Omental fat pad (tissue), 4 donors: ENCODE data around the gene SNRNP25. TPM values are rescaled to one million over a fixed set of nuclear protein-coding genes. Genes with fewer than 3 reads are reported as not detected.
A peak's percentile ranks its signal among the peaks of the same experiment; 100 is the strongest.

Experiments used
- ATAC-seq: fragments of 150-250 bp; one replicate; pipeline ENCODE4 v1.9.1; 2016; ENCODE audit warnings: mild to moderate bottlenecking, moderate library complexity; ENCODE audit not compliant: low FRiP score
- DNase-seq: peaks from one replicate; pipeline ENCODE4 v3.0.0-alpha.2; 2019; ENCODE audit warnings: low spot score
- total RNA-seq, 4 donors: library from RNA; depleted of rRNA; stranded (reverse); fragments of >200 nt; gene quantifications; one replicate each; pipeline ENCODE4 v1.1.0, GENCODE V29; 2016
- TF ChIP-seq, protein P1 (sequence below), 3 donors: fragments of 450-650 bp; IDR thresholded peaks; one replicate each; pipeline ENCODE4 v1.5.1; 2016 to 2017; ENCODE audit warnings: antibody characterized with exemption in 3 of 3, mild to moderate bottlenecking in 3 of 3, moderate library complexity in 2 of 3

SNRNP25 gene
- total RNA-seq, 4 donors from 2014 or later = 14.1 to 20.3 (median 17.6) TPM

DNA sequence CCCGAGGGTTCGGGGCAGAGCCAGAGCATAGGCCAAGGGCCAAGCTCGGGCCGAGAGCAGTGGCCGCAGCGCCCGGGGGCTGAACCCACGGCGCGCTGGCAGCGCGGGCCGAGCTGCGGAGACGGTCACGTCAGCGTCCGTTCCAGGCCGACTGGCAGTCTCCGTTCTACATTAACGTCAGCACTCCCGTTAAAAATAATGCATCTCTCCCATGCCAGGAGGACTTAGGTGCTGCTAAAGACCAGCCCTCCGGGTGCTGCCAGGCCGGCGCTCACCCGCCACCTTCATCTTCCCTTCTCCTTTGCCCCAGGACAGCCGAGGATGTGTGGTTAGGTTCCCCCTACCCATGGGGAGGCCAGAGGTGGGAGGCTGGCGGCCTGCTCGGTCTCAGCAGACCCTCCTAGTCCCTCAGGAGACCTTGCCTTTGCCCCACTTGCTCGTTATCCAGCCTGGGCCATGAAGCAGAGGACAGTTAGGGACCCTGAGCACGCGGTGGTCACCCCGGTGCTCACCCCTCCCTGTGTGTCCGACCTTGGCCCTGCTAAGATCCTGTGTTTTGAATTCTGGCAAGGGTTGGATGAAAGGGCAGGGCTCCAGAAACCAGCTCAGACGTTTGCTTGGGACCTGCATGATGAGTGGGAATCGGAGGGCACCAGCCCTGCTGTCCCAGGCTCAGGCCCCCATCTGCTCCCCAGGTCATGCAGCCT, 25.0 kb downstream of the SNRNP25 start:
- peak; percentile 9 for ATAC-seq
- no peak for DNase-seq
- TF ChIP-seq, protein P1, sequence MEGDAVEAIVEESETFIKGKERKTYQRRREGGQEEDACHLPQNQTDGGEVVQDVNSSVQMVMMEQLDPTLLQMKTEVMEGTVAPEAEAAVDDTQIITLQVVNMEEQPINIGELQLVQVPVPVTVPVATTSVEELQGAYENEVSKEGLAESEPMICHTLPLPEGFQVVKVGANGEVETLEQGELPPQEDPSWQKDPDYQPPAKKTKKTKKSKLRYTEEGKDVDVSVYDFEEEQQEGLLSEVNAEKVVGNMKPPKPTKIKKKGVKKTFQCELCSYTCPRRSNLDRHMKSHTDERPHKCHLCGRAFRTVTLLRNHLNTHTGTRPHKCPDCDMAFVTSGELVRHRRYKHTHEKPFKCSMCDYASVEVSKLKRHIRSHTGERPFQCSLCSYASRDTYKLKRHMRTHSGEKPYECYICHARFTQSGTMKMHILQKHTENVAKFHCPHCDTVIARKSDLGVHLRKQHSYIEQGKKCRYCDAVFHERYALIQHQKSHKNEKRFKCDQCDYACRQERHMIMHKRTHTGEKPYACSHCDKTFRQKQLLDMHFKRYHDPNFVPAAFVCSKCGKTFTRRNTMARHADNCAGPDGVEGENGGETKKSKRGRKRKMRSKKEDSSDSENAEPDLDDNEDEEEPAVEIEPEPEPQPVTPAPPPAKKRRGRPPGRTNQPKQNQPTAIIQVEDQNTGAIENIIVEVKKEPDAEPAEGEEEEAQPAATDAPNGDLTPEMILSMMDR (IDR thresholded peaks at IDR 0.05) = no peak

DNA sequence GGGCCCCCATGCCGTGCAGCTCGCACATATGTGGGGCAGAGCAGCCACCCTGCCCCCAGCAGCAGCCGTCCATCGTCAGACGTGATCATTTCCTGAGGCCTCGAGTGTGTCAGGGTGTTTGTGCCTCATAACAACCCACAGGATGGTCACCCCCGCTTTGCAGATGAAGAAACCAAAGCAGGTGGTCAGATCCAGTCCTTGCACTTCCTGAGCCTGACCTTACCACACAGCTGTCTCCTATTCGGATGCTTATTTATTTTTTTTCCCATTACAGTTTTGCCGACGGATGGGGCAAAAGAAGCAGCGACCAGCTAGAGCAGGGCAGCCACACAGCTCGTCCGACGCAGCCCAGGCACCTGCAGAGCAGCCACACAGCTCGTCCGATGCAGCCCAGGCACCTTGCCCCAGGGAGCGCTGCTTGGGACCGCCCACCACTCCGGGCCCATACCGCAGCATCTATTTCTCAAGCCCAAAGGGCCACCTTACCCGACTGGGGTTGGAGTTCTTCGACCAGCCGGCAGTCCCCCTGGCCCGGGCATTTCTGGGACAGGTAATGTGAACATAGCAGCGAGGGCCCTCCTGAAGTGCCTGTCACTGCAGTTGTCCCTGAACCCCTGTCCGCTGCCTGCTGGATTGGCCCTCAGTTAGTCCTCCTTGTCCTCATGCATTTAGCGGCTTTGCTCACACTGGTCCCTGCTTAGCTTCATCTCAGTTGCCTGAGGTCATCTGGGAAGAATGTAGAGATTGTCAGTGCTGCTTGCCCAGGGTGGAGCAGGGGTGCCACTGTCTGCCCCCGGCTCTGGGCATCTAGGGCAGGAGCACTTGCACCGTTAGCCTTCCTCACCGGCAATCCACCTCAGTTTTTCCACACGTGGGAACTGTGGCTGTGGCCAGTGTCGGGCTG, 25.8 kb downstream of the SNRNP25 start:
- no peak for DNase-seq
- TF ChIP-seq, protein P1 (IDR thresholded peaks at IDR 0.05) = no peak
- ATAC-seq = no peak

DNA sequence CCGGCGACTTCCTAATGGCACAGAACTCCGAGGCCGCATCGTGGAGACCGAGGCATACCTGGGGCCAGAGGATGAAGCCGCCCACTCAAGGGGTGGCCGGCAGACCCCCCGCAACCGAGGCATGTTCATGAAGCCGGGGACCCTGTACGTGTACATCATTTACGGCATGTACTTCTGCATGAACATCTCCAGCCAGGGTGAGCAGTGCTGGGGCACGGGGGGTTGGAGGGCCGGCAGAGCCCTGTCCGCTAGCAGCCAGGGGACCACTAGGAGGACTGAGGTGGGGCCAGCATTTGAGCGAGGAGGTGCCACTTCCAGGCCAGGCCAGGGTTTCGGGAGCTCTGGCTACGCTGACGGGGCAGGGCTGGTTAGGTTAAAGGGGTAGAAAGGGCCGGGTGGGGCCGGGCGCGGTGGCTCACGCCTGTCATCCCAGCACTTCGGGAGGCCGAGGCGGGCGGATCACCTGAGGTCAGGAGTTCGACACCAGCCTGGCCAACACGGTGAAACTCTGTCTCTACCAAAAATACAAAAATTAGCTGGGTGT, 29.5 kb downstream of the SNRNP25 start:
- DNase-seq (no peak), ATAC-seq (no peak)
- TF ChIP-seq, protein P1 (IDR thresholded peaks at IDR 0.05) = no peak

DNA sequence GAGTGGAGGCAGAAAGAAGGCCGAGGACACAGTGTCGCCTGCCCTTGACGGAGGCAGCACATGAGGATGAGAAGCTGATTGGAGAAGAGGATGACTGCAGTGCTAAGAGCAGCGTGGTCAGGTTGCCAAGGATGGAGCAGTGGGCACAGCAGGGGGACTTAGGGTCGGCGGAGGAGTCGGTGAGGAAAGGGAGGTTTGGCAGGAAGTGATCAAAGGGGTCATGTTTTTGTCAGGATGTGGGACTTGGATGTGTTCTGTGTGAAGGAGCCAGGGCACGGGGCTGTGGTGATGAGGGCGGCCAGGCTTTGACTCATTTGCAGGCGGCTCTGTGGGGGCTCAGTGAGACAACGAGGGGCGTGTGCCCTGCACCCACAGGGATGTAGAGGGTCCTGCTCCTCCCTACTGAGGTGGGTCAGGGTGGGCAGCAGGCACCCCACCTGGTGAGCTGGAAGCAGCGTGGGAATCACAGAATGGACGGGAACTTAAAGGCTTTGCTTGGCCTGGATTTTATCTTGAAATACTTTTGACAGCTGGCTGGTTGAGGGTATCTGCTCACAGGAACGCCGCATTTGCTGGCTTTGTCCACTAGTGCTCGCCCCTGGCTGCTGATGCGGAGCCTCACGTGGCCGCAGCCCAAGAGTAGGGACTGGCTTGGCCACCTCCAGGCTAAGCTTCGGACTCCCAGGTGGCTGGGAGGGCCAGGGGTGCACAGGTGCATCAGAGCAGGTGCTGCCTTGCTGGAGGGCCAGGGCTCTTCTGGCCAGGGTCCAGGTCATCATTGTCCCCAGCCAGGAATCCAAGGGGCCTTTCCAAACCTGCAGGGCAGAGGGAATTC, 30.4 kb downstream of the SNRNP25 start:
- TF ChIP-seq, protein P1 (IDR thresholded peaks at IDR 0.05) = no peak
- DNase-seq (no peak), ATAC-seq (no peak)

DNA sequence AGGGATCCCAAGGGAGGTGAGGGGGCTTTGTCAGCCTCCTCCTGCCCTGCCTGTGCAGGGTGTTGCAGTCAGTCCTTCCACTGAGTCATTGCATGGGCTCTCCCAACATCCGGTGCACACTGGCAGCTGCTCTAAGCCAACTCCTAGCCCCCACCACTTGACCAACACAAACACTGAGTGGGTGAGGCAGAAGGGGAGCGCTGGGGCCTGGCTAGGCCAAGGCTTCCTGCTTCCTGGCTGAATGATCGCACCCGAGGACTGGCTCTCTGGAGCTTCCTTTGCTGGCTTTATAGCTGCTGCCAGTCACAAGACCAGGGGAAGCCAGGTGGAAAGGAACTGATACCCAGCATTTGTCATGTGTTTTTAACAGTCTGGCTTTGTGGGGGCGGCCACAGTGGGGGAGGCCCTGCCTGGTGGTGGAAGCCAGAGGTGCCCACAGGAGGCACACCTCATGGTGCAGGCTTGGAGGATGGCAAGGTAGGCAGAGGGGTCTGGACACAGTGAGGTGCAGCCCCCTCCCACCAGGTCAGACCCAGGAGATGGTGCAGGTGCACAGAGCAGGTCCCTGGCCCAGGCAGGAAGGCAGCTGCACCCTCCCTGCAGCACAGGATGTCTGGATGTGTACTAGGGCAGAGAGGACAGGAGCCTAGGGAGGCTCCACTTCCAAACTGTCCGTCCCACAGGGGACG, 31.2 kb downstream of the SNRNP25 start:
- DNase-seq (no peak), ATAC-seq (peak; percentile 85)
- TF ChIP-seq, protein P1 (IDR thresholded peaks at IDR 0.05) = no peak

DNA sequence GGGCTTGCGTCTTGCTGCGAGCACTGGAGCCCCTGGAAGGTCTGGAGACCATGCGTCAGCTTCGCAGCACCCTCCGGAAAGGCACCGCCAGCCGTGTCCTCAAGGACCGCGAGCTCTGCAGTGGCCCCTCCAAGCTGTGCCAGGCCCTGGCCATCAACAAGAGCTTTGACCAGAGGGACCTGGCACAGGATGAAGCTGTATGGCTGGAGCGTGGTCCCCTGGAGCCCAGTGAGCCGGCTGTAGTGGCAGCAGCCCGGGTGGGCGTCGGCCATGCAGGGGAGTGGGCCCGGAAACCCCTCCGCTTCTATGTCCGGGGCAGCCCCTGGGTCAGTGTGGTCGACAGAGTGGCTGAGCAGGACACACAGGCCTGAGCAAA, 31.8 kb downstream of the SNRNP25 start:
- TF ChIP-seq, protein P1 (IDR thresholded peaks at IDR 0.05) = no peak
- ATAC-seq = no peak
- DNase-seq = no peak
